Measurements from ENCODE around the gene BNIP5. TPM values are rescaled to one million over a fixed set of nuclear protein-coding genes. Genes with fewer than 3 reads are reported as not detected.

The BNIP5 gene
- total RNA-seq, 2 donors from 2014 or later: not detected

- Histone ChIP-seq H3K9ac (ENCODE audit: extremely low read depth, low read length, poor library complexity, severe bottlenecking) (no peak overlapping the region), H3K27ac (ENCODE audit: low read depth, low read length) (no peak overlapping the region), H3K36me3 (ENCODE audit: control insufficient read depth, insufficient read depth, low read length) (no peaks in the 10 kb centered on the region), H3K4me3 (ENCODE audit: low read length) (no peak overlapping the region), H3K4me1 (ENCODE audit: control insufficient read depth, insufficient read depth, low read length) (no peaks in the 10 kb centered on the region), H3K9me3 (ENCODE audit: control insufficient read depth, low read length) (no peaks in the 10 kb centered on the region), H3K27me3 (ENCODE audit: control insufficient read depth, insufficient read depth, low read length, poor library complexity, severe bottlenecking) (no peaks in the 10 kb centered on the region)
- peaks cover 10% of the 10 kb centered on the region for H3K4me1 Mint-ChIP-seq
- no peak overlapping the region for H3K4me3 Mint-ChIP-seq
- no peak overlapping the region for H3K27ac Mint-ChIP-seq
- peaks cover under 1% of the 10 kb centered on the region for H3K27me3 Mint-ChIP-seq (ENCODE audit: insufficient read depth)
- 91 to 95% methylated on average over 11 to 13 of the region's 13 CpGs for WGBS, 2 experiments (ENCODE audit: insufficient coverage in 1 of 2, insufficient read length in 1 of 2)
- no peaks in the 10 kb centered on the region for H3K9me3 Mint-ChIP-seq
- H3K36me3 Mint-ChIP-seq (ENCODE audit: low read depth): no peaks in the 10 kb centered on the region
- TF ChIP-seq, protein P1, sequence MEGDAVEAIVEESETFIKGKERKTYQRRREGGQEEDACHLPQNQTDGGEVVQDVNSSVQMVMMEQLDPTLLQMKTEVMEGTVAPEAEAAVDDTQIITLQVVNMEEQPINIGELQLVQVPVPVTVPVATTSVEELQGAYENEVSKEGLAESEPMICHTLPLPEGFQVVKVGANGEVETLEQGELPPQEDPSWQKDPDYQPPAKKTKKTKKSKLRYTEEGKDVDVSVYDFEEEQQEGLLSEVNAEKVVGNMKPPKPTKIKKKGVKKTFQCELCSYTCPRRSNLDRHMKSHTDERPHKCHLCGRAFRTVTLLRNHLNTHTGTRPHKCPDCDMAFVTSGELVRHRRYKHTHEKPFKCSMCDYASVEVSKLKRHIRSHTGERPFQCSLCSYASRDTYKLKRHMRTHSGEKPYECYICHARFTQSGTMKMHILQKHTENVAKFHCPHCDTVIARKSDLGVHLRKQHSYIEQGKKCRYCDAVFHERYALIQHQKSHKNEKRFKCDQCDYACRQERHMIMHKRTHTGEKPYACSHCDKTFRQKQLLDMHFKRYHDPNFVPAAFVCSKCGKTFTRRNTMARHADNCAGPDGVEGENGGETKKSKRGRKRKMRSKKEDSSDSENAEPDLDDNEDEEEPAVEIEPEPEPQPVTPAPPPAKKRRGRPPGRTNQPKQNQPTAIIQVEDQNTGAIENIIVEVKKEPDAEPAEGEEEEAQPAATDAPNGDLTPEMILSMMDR (conservative IDR thresholded peaks at IDR 0.05): no peak
- peak; percentile 65 for DNase-seq
Observed at GRCh38 chr6:36345681-36346466, 9.2 kb upstream of the BNIP5 start.

- peaks cover 3% of the 10 kb centered on the region for H3K4me1 ChIP-seq (ENCODE audit: control insufficient read depth, insufficient read depth, low read length)
- WGBS, 2 experiments (ENCODE audit: insufficient coverage in 1 of 2, insufficient read length in 1 of 2): 73 to 74% methylated on average over 5 of the region's 5 CpGs
- Mint-ChIP-seq H3K27ac (no peak overlapping the region), H3K36me3 (ENCODE audit: low read depth) (no peaks in the 10 kb centered on the region), H3K27me3 (ENCODE audit: insufficient read depth) (peaks cover 23% of the 10 kb centered on the region), H3K4me1 (peaks cover 9% of the 10 kb centered on the region), H3K9me3 (no peaks in the 10 kb centered on the region), H3K4me3 (no peak overlapping the region)
- no peaks in the 10 kb centered on the region for H3K36me3 ChIP-seq (ENCODE audit: control insufficient read depth, insufficient read depth, low read length)
- TF ChIP-seq, protein P1 (conservative IDR thresholded peaks at IDR 0.05): no peak
- DNase-seq: peak; percentile 22
- no peak overlapping the region for H3K4me3 ChIP-seq (ENCODE audit: low read length)
- no peak overlapping the region for H3K9ac ChIP-seq (ENCODE audit: extremely low read depth, low read length, poor library complexity, severe bottlenecking)
- peaks cover 20% of the 10 kb centered on the region for H3K27me3 ChIP-seq (ENCODE audit: control insufficient read depth, insufficient read depth, low read length, poor library complexity, severe bottlenecking)
- no peaks in the 10 kb centered on the region for H3K9me3 ChIP-seq (ENCODE audit: control insufficient read depth, low read length)
- H3K27ac ChIP-seq (ENCODE audit: low read depth, low read length): no peak overlapping the region
Observed at GRCh38 chr6:36343109-36343680, 6.5 kb upstream of the BNIP5 start.

DNA sequence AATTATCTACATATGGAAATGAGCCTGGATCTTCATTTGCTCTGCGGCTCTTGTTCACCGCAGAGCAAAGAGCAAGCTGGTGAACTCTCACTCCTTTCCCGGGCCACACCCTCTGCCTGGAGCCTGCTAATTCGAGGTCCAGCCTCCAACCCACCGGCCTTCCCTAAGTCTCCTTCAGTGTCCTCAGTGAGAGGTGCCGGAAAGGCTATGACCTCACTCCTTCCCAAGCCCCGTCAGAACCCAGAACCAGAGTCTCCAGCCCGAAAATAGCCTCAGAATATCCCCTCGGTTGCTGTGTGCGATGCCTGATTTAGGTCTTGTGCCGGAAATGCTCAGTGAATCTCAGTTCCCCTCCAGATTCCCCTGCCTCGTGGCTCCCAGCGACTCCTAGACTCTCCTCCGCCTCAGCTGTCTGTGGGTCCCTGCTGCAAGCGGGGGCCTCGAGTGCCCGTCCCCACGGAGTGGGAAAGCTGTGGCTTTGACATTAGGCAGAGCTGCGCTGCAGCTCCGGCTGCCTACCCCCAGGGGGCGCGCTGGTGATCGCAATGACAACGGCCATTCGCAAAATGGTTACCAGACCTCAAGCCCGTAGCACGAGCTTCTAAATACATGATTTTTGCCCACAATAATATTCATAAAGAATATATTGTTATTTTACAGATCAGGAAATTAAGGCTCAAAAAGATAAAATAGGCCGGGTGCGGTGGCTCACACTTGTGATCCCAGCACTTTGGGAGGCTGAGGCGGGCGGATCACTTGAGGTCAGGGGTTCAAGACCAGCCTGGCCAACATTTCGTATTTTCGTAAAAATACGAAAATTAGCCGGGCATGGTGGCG lies 4.1 kb upstream of the BNIP5 start:
- 33 to 35% methylated on average over 27 to 36 of the region's 36 CpGs for WGBS, 2 experiments (ENCODE audit: insufficient coverage in 1 of 2, insufficient read length in 1 of 2)
- H3K27me3 Mint-ChIP-seq (ENCODE audit: insufficient read depth): peaks cover 26% of the 10 kb centered on the region
- peaks cover 7% of the 10 kb centered on the region for H3K4me1 Mint-ChIP-seq
- no peaks in the 10 kb centered on the region for H3K36me3 Mint-ChIP-seq (ENCODE audit: low read depth)
- H3K9me3 Mint-ChIP-seq: no peaks in the 10 kb centered on the region
- Histone ChIP-seq H3K4me1 (ENCODE audit: control insufficient read depth, insufficient read depth, low read length) (peaks cover 3% of the 10 kb centered on the region), H3K36me3 (ENCODE audit: control insufficient read depth, insufficient read depth, low read length) (no peaks in the 10 kb centered on the region), H3K9me3 (ENCODE audit: control insufficient read depth, low read length) (no peaks in the 10 kb centered on the region), H3K9ac (ENCODE audit: extremely low read depth, low read length, poor library complexity, severe bottlenecking) (no peak overlapping the region), H3K27ac (ENCODE audit: low read depth, low read length) (no peak overlapping the region), H3K27me3 (ENCODE audit: control insufficient read depth, insufficient read depth, low read length, poor library complexity, severe bottlenecking) (peaks cover 20% of the 10 kb centered on the region), H3K4me3 (ENCODE audit: low read length) (peak overlapping the region; percentile 19)
- H3K4me3 Mint-ChIP-seq: peak overlapping the region; percentile 59
- DNase-seq: peak; percentile 91
- H3K27ac Mint-ChIP-seq: peak overlapping the region; percentile 85
- TF ChIP-seq, protein P1 (conservative IDR thresholded peaks at IDR 0.05): peak; percentile 99

All from endodermal cell (in vitro differentiated cells).